MV-4-11 (cell line): ENCODE results near the gene PRPF31.

Source experiments
- DNase-seq: peaks from one replicate; lab custom pipeline; 2025; lab: John Stamatoyannopoulos, UW

Gene PRPF31

GRCh38 chr19:54107876-54108490, 7.6 kb upstream of the PRPF31 start:
- DNase-seq: no peak

GRCh38 chr19:54108496-54108895, 7.1 kb upstream of the PRPF31 start:
- DNase-seq: no peak

- DNase-seq: no peak
These were observed 5.9 kb upstream of the PRPF31 start for GRCh38 chr19:54109651-54110050.

- peak; percentile 79 for DNase-seq
These were observed 1.0 kb upstream of the PRPF31 start for GRCh38 chr19:54114340-54115108.

- DNase-seq: no peak
These were observed 5.7 kb downstream of the PRPF31 start for GRCh38 chr19:54121259-54121658.

- DNase-seq: no peak
These were observed 8.1 kb downstream of the PRPF31 start for GRCh38 chr19:54123682-54124081.

- no peak for DNase-seq
These were observed 8.8 kb downstream of the PRPF31 start for GRCh38 chr19:54124393-54124792.

GRCh38 chr19:54125713-54126112, 10.2 kb downstream of the PRPF31 start:
- DNase-seq: no peak

GRCh38 chr19:54127688-54128440, 12.3 kb downstream of the PRPF31 start:
- DNase-seq: no peak

- no peak for DNase-seq
These were observed 12.8 kb downstream of the PRPF31 start for GRCh38 chr19:54128441-54128725.

GRCh38 chr19:54128796-54129616, 13.5 kb downstream of the PRPF31 start:
- no peak for DNase-seq

- DNase-seq: no peak
These were observed 14.1 kb downstream of the PRPF31 start for GRCh38 chr19:54129617-54129996.

GRCh38 chr19:54133312-54133956, 17.9 kb downstream of the PRPF31 start:
- peak; percentile 49 for DNase-seq

GRCh38 chr19:54133957-54134590, 18.5 kb downstream of the PRPF31 start:
- no peak for DNase-seq

- DNase-seq: no peak
These were observed 20.7 kb downstream of the PRPF31 start for GRCh38 chr19:54136086-54136863.

- DNase-seq: peak; percentile 100
These were observed 21.5 kb downstream of the PRPF31 start for GRCh38 chr19:54136864-54137698.

- no peak for DNase-seq
These were observed 22.3 kb downstream of the PRPF31 start, which contains the start of gene CNOT3 for GRCh38 chr19:54137699-54138488. CNOT3 (plus strand) TSS chr19:54137762; CDS start chr19:54142979, 5,217 bp downstream.

GRCh38 chr19:54138489-54139256, 23.1 kb downstream of the PRPF31 start:
- DNase-seq: no peak
